ENCODE results near the gene HAUS6.
"Not testable (repeated sequence)": the region's sequence is repeated elsewhere in the genome, so short reads cannot be mapped to it uniquely, and the experiment has no call there.

Gene HAUS6

DNA sequence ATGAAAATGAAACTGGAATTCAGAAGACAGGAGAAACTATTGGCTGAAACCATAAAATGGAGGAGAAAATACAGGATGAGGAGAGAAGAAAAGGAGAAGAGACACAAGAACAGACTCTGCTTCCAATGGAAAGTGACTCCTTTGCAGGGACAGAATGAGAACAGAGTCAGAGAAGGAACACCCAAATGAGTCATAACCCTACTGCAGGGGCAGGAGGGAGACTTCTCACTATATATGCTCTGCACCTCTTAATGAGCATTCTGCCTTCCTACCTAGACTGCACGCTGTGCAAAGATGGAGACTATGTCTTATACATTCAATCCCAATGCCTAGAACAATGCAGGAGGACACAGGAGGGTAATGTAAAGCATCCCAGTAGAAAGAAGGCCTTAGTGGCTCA is 71.8 kb downstream of the HAUS6 start:
- no peak for DNase-seq

DNA sequence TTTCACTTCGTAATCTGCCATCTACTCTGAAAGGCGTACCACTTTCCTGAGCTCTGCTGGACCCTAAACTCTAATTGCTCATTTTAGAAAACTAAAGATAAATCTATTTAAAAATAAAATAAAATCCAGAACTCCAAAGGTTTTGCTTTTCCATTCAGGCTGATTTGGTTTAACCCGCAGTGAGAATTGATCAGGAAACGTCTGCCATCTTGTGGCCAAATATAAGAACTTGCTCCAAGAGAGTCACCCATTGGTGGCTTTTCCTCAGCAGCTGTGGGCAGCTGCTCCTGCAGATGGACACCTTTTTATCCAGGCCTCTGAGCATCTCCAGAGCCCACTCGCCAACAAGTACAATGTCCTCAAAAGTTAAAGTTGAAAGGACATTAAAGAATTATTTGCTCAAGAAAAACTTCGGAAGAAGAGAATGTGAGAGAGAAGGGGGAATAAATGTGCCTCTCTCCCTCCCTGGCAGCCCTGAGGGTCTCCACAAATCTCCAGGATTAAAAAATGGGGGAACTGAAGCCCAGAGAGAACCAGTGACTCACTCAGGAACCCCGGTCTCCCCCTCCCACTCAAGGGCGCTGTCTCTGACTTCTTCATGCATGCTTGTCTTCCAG is 73.8 kb downstream of the HAUS6 start:
- DNase-seq: peak; percentile 69

DNA sequence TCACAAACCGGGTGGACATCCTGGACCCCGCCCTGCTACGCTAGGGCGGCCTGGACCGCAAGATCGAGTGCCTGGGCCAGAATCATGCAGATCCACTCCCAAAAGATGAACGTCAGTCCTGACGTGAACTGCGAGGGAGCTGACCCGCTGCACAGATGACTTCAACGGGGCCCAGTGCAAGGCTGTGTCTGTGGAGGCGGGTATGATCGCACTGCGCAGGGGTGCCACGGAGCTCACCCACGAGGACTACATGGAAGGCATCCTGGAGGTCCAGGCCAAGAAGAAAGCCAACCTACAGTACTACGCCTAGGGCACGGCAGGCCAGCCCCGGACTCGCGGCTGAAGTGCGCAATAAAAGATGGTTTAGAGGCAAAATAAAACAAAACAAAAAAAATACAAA is 74.9 kb downstream of the HAUS6 start:
- DNase-seq: no peak

DNA sequence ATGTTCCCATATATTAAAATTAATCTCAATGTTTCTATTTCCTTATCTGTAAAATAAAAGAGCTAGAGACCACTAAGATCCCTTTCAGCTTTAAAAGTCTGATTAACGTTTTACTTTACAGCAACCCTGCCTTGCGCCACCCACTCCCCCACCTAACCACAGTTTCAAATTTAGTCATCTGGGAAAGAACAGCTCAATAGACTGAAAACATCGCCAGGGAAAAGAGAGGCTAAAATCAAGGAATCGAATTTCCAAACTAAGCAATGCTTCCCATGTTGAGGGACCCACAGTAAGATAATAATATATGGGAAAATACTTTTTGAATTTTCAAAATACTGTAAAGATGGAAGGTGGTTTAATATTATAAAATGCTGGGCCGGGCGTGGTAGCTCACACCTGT is 76.3 kb downstream of the HAUS6 start:
- no peak for DNase-seq

DNA sequence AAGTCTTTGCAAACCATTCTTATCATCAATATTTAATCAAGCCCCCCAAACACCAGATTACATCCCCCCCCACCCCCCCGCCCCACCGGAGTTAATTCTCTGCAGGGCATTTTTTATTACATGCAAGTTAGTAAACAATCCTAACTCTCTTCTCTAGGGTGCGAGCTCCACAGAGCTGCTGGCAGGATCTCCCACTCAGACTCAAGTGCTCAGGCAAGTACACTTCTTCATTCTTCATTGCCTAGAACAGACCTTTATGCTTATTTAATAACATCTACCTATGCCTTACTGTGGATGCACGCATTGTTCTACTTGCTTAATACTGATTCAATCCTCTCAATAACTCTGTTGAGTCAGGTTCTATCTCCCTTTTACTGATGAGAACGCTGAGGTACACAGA is 79.6 kb downstream of the HAUS6 start:
- no peak for DNase-seq

DNA sequence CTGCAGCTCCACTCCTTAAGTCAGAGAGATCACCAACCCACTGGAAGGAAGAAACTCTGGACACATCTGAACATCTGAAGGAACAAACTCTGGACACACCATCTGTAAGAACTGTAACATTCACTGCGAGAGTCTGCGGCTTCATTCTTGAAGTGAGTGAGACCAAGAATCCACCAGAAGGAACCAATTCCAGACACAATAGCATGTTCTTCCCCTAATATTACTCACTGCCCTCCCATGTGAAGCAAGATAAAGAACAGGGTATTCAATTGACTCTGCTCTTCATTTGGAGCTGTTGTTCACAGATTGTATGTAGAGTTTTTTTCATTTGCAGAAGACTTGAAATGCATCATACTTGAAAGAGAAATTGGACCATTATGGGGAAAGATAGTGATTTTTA is 80.5 kb downstream of the HAUS6 start:
- DNase-seq: no peak

DNA sequence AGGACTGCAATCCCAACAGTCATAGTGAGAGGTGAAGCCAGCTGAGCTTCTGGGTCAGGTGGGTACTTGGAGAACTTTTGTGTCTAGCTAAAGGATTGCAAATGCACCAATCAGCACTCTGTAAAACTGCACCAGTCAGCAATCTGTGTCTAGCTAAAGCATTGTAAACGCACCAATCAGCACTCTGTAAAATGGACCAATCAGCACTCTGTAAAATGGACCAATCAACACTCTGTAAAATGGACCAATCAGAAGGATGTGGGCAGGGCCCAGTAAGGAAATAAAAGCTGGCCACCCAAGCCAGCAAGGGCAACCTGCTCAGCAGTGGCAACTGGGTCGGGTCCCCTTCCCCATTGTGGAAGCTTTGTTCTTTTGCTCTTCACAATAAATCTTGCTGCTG is 81.1 kb downstream of the HAUS6 start:
- DNase-seq: not testable (repeated sequence)

DNA sequence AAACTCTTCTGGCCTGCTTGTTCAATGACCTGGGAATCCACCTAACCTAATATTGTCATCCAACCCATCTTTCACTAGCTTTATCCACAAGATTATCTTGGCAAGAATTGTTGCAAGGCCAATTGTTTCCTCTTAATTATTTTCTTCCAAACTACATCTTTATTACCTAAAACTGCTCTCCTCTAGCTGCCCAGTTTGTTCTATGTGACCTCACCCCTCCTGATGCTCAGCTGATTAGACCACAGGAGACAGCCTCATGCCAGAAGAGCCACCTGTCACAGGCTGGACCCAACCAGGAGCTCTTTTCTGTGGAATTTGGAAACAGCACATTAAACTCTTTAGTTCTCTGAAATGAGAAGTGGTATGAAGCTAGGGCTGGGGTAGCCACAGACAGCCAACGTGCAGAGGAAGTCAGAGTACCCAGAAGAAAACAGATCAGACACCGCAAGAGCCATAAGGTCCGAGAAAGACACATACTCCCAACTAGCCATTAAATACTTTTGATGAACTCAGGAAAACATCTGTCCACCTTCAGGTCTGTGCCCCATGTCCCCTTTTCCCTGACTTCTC is 81.7 kb downstream of the HAUS6 start:
- no peak for DNase-seq

DNA sequence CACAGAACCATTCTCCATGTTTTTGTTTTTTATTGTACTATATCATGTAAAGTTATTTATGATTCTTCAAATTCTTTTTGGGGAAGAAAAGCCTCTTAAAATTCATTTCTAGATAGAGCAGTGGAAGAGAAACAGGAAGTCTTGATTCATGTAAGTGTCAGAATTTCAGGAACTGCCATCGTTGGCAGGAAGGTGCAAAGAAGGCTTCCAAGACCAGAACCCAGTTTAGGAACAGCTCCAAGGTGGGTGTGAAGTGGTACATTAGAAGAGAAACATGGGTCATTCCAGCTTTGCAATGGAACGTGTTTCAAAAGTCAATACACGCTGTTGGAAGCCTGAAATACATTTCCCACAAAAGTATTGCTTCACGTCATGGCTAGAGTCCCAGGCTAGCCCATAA is 84.5 kb downstream of the HAUS6 start:
- DNase-seq: no peak

DNA sequence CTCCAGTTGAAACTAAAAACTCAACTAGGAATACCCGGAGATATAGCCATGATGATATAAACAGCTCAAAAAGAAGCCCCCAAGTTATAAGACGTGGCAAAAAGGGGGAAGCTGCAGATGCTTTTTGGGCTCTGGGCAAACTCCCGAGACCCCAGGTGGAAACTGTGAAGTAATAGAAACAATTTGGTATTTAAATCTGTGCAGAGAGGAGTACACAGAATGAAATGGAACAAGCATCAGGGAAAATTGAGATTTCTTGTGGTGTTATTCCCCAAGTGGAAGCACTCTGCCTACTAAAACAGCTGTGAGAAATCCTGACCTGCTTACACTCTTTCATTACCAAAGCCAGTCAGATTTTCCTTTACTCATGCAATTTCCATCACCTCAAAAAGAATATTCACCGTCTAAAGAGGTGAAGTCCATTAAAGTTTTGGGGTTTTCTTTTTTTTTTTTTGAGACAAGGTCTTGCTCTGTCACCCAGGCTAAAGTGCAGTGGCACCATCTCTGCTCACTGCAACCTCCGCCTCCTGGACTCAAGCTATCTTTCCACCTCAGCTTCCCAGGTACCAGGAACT is 93.2 kb downstream of the HAUS6 start:
- DNase-seq: no peak

All from midbrain (tissue), 1 donor.